Cardiac fibroblast (primary cell): ENCODE measurements around the gene FAM114A2.

Experiments
- DNase-seq, 2 donors: peaks; one replicate each; pipeline versions ENCODE4 v3.0.0 to v3.0.0-alpha.2; 2010; ENCODE audit warnings: low read depth in 2 of 2
- H3K4me3 ChIP-seq, 2 donors: replicated peaks in 1 of 2; 1 replicate in 1 of 2; 2 replicates in 1 of 2; pipeline ENCODE4 v1.5.1; 2011; ENCODE audit warnings: low read depth in 2 of 2, low read length in 2 of 2, mild to moderate bottlenecking in 2 of 2, moderate library complexity in 1 of 2
- CTCF ChIP-seq: IDR thresholded peaks from one replicate; pipeline ENCODE4 v1.5.1; 2011; ENCODE audit warnings: low read depth, mild to moderate bottlenecking, low read length, inconsistent platforms

The FAM114A2 gene

DNA sequence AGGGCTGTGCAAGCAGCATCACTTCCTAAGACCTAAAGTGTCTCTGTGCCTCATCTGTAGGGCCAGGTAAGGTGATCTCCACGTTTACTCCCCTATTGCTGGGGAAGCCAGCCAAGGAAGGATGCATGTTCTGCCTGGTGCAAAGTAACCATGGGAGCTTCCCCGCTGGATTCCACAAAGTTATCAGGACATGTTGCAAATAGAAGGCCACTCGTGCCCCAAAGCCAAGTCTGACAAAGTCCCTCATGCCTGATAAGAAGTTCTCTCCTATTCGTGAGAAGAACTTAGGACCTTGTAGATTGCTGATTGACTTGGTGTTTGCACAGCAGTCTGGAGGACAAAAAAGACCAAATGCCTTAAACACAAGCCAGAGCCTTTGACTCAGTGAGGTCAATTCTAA is 81.5 kb downstream of the FAM114A2 start:
- TF ChIP-seq CTCF = no peak
- no peak for DNase-seq
- H3K4me3 ChIP-seq = no peak overlapping the region

- no peak for DNase-seq
- H3K4me3 ChIP-seq = no peak overlapping the region
- TF ChIP-seq CTCF = no peak
These were observed 85.3 kb downstream of the FAM114A2 start for GRCh38 chr5:153953411-153953810.

DNA sequence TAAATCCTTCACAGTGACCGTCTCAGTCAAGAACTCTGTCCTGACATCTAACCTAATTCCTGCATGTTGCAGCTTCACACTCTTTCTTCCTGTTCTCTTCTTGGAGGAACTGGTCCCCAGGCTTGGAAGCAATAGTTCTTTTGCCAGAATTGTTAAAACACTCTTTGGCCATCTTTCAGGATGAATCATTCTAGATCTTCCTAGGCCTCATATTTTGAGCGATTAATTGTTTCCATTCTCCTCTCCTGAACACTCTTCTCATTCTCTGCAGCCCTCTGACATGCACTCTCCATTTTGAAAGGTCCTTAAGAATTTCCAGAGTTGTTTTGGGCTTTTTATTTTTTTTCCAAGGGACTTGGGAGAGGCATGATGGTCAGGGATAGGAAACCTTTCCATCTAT is 85.8 kb downstream of the FAM114A2 start:
- DNase-seq = peak; percentile 7 to 19
- TF ChIP-seq CTCF = no peak
- no peak overlapping the region for H3K4me3 ChIP-seq

GRCh38 chr5:153952057-153952456 is 86.7 kb downstream of the FAM114A2 start:
- no peak for DNase-seq
- no peak for TF ChIP-seq CTCF
- H3K4me3 ChIP-seq = no peak overlapping the region

- H3K4me3 ChIP-seq = no peak overlapping the region
- no peak for TF ChIP-seq CTCF
- no peak for DNase-seq
These were observed 97.4 kb downstream of the FAM114A2 start for GRCh38 chr5:153941265-153941664.
